HepG2 (cell line): ENCODE data around the gene SPTSSA. TPM values are rescaled to one million over a fixed set of nuclear protein-coding genes. Genes with fewer than 3 reads are reported as not detected.

Source experiments
- BCL6 ChIP-seq: IDR thresholded peaks from 2 replicates; pipeline ENCODE4 v1.6.1; 2016; ENCODE audit warnings: missing genetic modification reagents, missing compliant biosample characterization
- CC2D1A ChIP-seq: sonication (generic); formaldehyde crosslinking; IDR thresholded peaks from 2 replicates; pipeline ENCODE4 v1.8.1; 2023; ENCODE audit warnings: mild to moderate bottlenecking, missing genetic modification reagents
- HNF4A ChIP-seq: sonication (generic); formaldehyde crosslinking; IDR thresholded peaks from 2 replicates; pipeline ENCODE4 v1.4.0; 2020; ENCODE audit warnings: missing genetic modification reagents
- KLF16 ChIP-seq, 2 experiments: sonication (generic) in 1 of 2; formaldehyde crosslinking in 1 of 2; IDR thresholded peaks; 2 replicates each; pipeline versions ENCODE4 v1.6.1 to v1.8.0; 2016 to 2023; ENCODE audit warnings: missing genetic modification reagents in 2 of 2, missing compliant biosample characterization in 1 of 2
- PAXIP1 ChIP-seq: sonication (generic); formaldehyde crosslinking; conservative IDR thresholded peaks from 2 replicates; pipeline ENCODE4 v1.4.0; 2020; ENCODE audit warnings: mild to moderate bottlenecking, missing genetic modification reagents, moderate library complexity
- ZNF616 ChIP-seq: sonication (generic); formaldehyde crosslinking; IDR thresholded peaks from 2 replicates; pipeline ENCODE4 v1.5.0; 2020; ENCODE audit warnings: low read depth, mild to moderate bottlenecking, missing genetic modification reagents
- ZNF761 ChIP-seq: sonication (generic); formaldehyde crosslinking; conservative IDR thresholded peaks from 2 replicates; pipeline ENCODE4 v1.4.0; 2020; ENCODE audit warnings: mild to moderate bottlenecking, missing genetic modification reagents
- ZNF772 ChIP-seq: sonication (generic); formaldehyde crosslinking; IDR thresholded peaks from 2 replicates; pipeline ENCODE4 v1.5.0; 2020; ENCODE audit warnings: mild to moderate bottlenecking, missing genetic modification reagents
- polyA plus RNA-seq, 8 experiments: library from polyadenylated mRNA; depleted of rRNA in 3 of 8; stranded (reverse) in 7 of 8; unstranded in 1 of 8; fragments of >200 nt; fragmentation: Illumina TruSeq in 4 of 8; extraction: Trizol in 4 of 8; gene quantifications; 2 replicates each; pipeline versions ENCODE4 v1.2.1 to v1.2.3, GENCODE V29; 2011 to 2016; ENCODE audit warnings: low read depth in 4 of 8, missing spikeins in 1 of 8, mixed read lengths in 1 of 8; ENCODE audit not compliant: insufficient read depth in 1 of 8
- total RNA-seq, 5 experiments: library from RNA; depleted of rRNA; stranded (reverse); fragments of >200 nt; fragmentation: Illumina TruSeq; extraction: Trizol; gene quantifications; 2 replicates each; pipeline ENCODE4 v1.2.3, GENCODE V29; 2016; ENCODE audit warnings: low read depth in 1 of 5
- TF ChIP-seq, protein P1 (sequence below): IDR thresholded peaks from 2 replicates; pipeline ENCODE4 v1.6.1; 2016; ENCODE audit warnings: low read depth
- TF ChIP-seq, protein P2 (sequence below), 2 experiments: sonication (generic) in 1 of 2; formaldehyde crosslinking in 1 of 2; IDR thresholded peaks; 2 replicates each; pipeline versions ENCODE4 v1.4.0 to v1.6.1; 2016 to 2020; ENCODE audit warnings: borderline replicate concordance in 1 of 2, low read depth in 1 of 2, mild to moderate bottlenecking in 1 of 2, missing genetic modification reagents in 1 of 2

Gene SPTSSA
- total and polyA plus RNA-seq, 2 of the 13 experiments (the other 11 are each of a cell fraction or from before 2014, with no cell fraction given), result 19.1 to 86.1 TPM

DNA sequence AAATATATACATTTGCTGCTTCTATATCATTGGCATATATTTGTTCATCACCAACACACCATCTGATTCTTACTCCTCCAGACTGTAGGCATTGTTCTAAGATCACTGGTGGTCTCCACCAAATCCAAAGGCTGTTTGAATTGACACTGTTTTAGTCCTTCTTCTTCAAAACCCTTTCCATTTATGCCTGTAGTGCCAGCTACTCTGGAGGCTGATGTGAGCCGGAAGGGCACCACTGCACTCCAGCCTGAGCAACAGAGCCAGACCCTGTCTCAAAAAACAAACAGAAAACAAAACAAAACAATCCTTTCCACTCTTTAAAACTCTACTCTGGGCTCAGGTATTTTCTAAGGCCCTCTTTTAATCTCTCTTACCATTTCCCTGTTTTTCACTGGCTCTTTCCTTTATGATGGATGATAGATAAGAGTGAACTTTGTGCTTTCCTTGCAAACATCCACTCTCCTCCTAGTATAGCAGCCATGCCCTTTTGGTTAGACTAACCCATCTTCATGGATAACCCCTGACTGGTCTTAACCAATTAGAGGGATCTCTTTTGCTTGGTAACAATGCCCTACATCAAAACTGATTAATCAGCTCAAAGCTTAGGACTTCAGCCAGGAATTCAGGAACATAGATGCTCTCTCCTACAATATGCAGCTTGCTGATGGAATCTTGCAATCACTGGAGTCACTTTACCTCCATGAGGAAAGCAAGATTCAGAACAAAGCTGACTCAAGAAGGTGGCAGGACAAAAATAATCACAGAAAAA, 24.9 kb downstream of the SPTSSA start (continued):
- TF ChIP-seq KLF16 (CRISPR knock-in tag; IDR thresholded peaks at IDR 0.05), result 0 out of 4 replicates have a peak, but pooled peaks of 1 of the 2 experiments have one; percentile 15
- no peak for TF ChIP-seq ZNF761
- peak; percentile 29; the same call in 1 of the 2 replicates for TF ChIP-seq BCL6
- peak; percentile 91 for TF ChIP-seq HNF4A (CRISPR knock-in tag)
- 0 out of 2 replicates have a peak, but pooled peaks have one; percentile 29 for TF ChIP-seq ZNF772
- TF ChIP-seq, protein P1, sequence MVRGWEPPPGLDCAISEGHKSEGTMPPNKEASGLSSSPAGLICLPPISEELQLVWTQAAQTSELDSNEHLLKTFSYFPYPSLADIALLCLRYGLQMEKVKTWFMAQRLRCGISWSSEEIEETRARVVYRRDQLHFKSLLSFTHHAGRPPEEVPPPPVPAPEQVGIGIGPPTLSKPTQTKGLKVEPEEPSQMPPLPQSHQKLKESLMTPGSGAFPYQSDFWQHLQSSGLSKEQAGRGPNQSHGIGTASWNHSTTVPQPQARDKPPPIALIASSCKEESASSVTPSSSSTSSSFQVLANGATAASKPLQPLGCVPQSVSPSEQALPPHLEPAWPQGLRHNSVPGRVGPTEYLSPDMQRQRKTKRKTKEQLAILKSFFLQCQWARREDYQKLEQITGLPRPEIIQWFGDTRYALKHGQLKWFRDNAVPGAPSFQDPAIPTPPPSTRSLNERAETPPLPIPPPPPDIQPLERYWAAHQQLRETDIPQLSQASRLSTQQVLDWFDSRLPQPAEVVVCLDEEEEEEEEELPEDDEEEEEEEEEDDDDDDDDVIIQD (CRISPR knock-in tag), result peak; percentile 91
- TF ChIP-seq CC2D1A, result 0 out of 2 replicates have a peak, but pooled peaks have one; percentile 54
- TF ChIP-seq PAXIP1 (CRISPR knock-in tag), result 0 out of 2 replicates have a peak, but pooled peaks have one; percentile 32
- TF ChIP-seq ZNF616 (CRISPR knock-in tag), result no peak
- TF ChIP-seq, protein P2, sequence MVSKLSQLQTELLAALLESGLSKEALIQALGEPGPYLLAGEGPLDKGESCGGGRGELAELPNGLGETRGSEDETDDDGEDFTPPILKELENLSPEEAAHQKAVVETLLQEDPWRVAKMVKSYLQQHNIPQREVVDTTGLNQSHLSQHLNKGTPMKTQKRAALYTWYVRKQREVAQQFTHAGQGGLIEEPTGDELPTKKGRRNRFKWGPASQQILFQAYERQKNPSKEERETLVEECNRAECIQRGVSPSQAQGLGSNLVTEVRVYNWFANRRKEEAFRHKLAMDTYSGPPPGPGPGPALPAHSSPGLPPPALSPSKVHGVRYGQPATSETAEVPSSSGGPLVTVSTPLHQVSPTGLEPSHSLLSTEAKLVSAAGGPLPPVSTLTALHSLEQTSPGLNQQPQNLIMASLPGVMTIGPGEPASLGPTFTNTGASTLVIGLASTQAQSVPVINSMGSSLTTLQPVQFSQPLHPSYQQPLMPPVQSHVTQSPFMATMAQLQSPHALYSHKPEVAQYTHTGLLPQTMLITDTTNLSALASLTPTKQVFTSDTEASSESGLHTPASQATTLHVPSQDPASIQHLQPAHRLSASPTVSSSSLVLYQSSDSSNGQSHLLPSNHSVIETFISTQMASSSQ (IDR thresholded peaks at IDR 0.05; ENCODE audit: low read depth), result no peak
- TF ChIP-seq, protein P2 (CRISPR knock-in tag; IDR thresholded peaks at IDR 0.05; ENCODE audit: borderline replicate concordance), result 0 out of 2 replicates have a peak, but pooled peaks have one; percentile 55
